KMS-11 (cell line): ENCODE data around the gene DCAF15.

Experiments
- H2AFZ ChIP-seq: fragments of 200-600 bp; sonication (generic); 2 replicates; pipeline ENCODE4 v1.6.1; 2016; ENCODE audit warnings: antibody characterized with exemption, mixed run types, low read depth
- H3K27ac ChIP-seq: fragments of 200-600 bp; sonication (generic); 2 replicates; pipeline ENCODE4 v1.6.1; 2016; ENCODE audit warnings: mild to moderate bottlenecking, mixed run types
- H3K27me3 ChIP-seq: fragments of 200-600 bp; sonication (generic); 2 replicates; pipeline ENCODE4 v1.6.1; 2017; ENCODE audit warnings: mild to moderate bottlenecking, low read depth, mixed run types, moderate library complexity; ENCODE audit not compliant: insufficient read depth
- H3K36me3 ChIP-seq: fragments of 200-600 bp; sonication (generic); 2 replicates; pipeline ENCODE4 v1.6.1; 2017; ENCODE audit warnings: mild to moderate bottlenecking, mixed run types; ENCODE audit not compliant: insufficient read depth
- H3K4me1 ChIP-seq: fragments of 200-600 bp; sonication (generic); 2 replicates; pipeline ENCODE4 v1.6.1; 2016; ENCODE audit warnings: mild to moderate bottlenecking, low read depth, mixed run types; ENCODE audit not compliant: poor library complexity, severe bottlenecking
- H3K4me2 ChIP-seq: fragments of 200-600 bp; sonication (generic); 2 replicates; pipeline ENCODE4 v1.7.0; 2016; ENCODE audit warnings: mild to moderate bottlenecking, mixed run types
- H3K4me3 ChIP-seq: fragments of 200-600 bp; sonication (generic); IDR thresholded peaks from 2 replicates; pipeline ENCODE4 v1.6.1; 2017; ENCODE audit warnings: low read depth, low read length, mixed read lengths; ENCODE audit not compliant: insufficient read depth
- H3K79me2 ChIP-seq: fragments of 200-600 bp; sonication (generic); 2 replicates; pipeline ENCODE4 v1.6.1; 2016; ENCODE audit warnings: low read depth, mixed run types; ENCODE audit not compliant: insufficient read depth
- H3K9ac ChIP-seq: fragments of 200-600 bp; sonication (generic); 2 replicates; pipeline ENCODE4 v1.6.1; 2016; ENCODE audit warnings: mild to moderate bottlenecking, mixed run types
- H4K20me1 ChIP-seq: fragments of 200-600 bp; sonication (generic); 2 replicates; pipeline ENCODE4 v1.6.1; 2016; ENCODE audit warnings: mild to moderate bottlenecking, mixed run types; ENCODE audit not compliant: insufficient read depth
- TF ChIP-seq, protein P1 (sequence below): fragments of 200-600 bp; sonication (generic); conservative IDR thresholded peaks from 2 replicates; pipeline ENCODE4 v1.6.1; 2017; ENCODE audit warnings: low read depth, mild to moderate bottlenecking, antibody characterized with exemption, low read length, moderate library complexity, mixed read lengths

Gene DCAF15

DNA sequence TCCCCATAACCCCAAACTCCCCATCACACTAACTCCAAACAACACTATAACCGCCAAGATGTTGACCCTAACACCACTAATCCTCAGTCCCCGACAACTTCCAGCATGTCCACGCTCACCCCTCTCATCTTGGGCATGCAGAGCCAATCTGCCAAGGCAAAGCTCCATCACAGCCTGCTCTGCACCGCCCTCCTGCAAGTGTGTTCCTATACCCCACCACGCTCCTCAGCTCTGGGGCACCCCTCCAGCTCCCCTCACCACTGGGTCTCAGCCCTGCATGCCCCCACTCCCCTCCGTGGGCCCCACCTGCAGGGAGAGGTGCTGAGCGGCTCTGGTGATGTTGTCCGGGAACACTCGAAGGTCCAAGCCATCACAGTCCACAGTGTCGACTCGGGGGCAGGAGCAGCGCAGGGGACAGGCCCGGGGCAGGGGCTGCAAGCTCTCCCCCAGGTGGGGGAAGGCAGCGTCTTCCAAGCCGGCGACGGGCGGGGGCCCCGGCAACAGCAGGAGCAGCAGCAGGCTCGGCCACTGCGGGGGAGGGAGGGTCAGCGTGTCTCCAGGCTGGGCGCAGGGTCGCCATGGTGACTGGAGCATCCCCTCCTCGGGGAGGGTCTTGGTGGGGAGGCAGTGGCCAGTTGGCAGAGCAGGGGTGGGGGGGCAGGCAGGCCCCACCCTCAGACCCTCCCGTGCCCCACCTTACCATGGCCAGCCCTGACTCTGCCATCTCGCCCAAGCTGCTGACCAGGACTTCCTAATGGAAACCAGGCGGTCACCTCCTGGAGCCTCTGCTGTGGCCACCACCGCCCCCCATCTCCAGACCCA, 14.6 kb upstream of the DCAF15 start:
- Histone ChIP-seq H3K4me1 (no peaks in the 10 kb centered on the region), H3K36me3 (no peaks in the 10 kb centered on the region), H3K27me3 (no peaks in the 10 kb centered on the region; the same call in 1 of the 2 replicates), H3K4me2 (no peak overlapping the region), H3K79me2 (no peaks in the 10 kb centered on the region), H3K4me3 (no peak overlapping the region), H3K9ac (no peak overlapping the region), H3K27ac (no peak overlapping the region), H2AFZ (no peak overlapping the region), H4K20me1 (no peaks in the 10 kb centered on the region)
- TF ChIP-seq, protein P1, sequence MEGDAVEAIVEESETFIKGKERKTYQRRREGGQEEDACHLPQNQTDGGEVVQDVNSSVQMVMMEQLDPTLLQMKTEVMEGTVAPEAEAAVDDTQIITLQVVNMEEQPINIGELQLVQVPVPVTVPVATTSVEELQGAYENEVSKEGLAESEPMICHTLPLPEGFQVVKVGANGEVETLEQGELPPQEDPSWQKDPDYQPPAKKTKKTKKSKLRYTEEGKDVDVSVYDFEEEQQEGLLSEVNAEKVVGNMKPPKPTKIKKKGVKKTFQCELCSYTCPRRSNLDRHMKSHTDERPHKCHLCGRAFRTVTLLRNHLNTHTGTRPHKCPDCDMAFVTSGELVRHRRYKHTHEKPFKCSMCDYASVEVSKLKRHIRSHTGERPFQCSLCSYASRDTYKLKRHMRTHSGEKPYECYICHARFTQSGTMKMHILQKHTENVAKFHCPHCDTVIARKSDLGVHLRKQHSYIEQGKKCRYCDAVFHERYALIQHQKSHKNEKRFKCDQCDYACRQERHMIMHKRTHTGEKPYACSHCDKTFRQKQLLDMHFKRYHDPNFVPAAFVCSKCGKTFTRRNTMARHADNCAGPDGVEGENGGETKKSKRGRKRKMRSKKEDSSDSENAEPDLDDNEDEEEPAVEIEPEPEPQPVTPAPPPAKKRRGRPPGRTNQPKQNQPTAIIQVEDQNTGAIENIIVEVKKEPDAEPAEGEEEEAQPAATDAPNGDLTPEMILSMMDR: no peak

DNA sequence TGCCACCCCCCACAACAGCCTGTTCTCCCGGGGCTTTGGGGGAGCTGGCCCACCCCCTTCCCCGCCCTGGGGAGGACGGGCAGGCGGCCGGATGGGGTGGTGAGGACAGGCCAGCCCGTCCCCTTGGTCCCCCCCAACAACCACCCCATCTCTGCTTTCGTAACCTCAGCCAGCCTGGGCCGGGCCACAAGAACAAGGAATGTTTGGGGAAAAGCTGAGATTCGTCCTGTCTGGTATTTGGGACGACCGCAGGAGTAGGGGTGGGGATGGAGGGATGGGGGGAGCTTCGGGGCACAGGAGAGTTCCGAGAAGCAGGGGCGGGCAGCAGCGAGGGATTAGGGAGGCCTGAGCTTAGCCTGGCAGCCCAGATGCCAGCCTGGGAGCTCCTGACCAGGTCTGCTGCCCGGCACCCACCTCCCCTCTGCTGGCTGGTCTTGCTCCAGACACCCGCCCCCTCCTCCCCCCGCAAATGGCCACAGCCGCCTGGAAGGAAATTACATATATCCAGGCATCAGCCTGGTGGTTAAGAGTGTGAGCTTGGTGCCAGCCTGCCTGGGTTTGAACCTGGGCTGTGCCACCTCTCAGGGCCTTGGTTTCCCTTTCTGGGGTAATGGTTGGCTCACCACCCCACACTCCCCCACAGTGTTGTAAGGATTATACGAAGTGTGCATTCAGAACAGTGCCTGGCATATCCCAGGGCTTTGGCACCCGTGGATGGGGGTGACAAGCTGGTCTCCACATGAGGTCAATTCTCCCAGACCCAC, 13.8 kb upstream of the DCAF15 start, which contains the start of gene PODNL1:
PODNL1 (minus strand) TSS at position 117 of the 764 bp plus-strand sequence. CDS start 236 bp downstream, outside the sequence.
- Histone ChIP-seq H3K27ac (no peak within 1 kb of the TSS), H3K4me3 (no peak within 1 kb of the TSS), H4K20me1 (no peaks in the 10 kb centered on the region), H3K4me1 (no peaks in the 10 kb centered on the region), H3K36me3 (no peaks in the 10 kb centered on the region), H3K4me2 (no peak within 1 kb of the TSS), H3K9ac (no peak within 1 kb of the TSS), H2AFZ (no peak within 1 kb of the TSS), H3K27me3 (no peaks in the 10 kb centered on the region; the same call in 1 of the 2 replicates), H3K79me2 (no peaks in the 10 kb centered on the region)
- TF ChIP-seq, protein P1: no peak

DNA sequence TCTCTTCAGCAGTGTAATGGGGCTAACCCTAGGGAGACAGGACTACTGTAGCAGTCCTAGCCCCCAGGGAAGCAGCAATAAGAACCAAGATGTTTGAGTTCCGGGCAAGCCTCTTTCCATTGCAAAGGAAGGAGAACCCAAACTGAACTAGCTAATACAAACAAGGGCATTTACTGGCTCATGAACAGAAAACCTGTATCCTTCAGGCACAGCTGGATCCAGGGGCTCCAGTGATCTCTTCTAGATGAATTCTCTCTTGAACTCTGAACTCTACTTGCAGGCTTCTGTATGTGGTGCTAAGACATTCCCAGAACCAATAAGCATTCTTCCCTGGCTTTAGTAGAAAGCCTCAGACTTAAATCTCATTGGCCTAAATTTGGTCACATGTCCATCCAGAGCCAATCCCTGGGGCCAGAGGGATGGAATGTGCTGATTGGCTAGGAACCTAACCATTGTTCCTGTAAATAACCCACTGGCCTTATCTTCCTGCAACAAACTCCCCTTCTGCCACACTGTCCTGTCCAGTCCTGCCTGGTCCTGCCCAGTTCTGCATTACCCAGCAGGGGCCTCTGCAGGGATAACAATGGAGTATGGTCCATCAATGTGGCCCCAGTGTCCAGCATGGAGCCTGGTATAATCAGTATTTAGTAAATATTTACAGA, 10.2 kb upstream of the DCAF15 start:
- Histone ChIP-seq H3K4me3 (no peak overlapping the region), H4K20me1 (no peaks in the 10 kb centered on the region), H3K27me3 (no peaks in the 10 kb centered on the region; the same call in 1 of the 2 replicates), H3K4me2 (no peak overlapping the region), H3K27ac (no peak overlapping the region), H3K79me2 (no peaks in the 10 kb centered on the region), H3K4me1 (no peaks in the 10 kb centered on the region), H3K36me3 (no peaks in the 10 kb centered on the region), H3K9ac (no peak overlapping the region), H2AFZ (no peak overlapping the region)
- TF ChIP-seq, protein P1: no peak

DNA sequence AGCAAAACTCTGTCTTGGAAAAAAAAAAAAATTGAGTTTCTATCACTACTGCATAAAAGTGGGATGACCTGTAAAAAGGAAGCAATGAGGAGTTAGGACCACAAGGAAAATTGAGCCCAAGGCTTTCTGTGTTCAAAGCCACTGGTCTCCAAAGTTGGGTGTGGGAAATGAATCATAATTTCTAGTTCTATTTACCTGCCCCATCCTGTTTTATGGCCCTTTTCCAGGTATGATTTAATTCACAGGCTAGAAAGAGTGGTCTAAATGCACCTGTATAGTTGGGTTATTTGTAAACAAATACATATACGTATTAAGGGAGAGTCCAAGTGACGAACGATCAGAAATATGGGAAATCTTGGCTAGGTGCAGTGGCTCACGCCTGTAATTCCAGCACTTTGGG, 5.9 kb upstream of the DCAF15 start:
- Histone ChIP-seq H3K27ac (no peak overlapping the region), H3K79me2 (no peaks in the 10 kb centered on the region), H3K4me3 (no peak overlapping the region), H2AFZ (no peak overlapping the region), H3K36me3 (no peaks in the 10 kb centered on the region), H3K4me1 (no peaks in the 10 kb centered on the region), H3K9ac (no peak overlapping the region), H4K20me1 (no peaks in the 10 kb centered on the region), H3K4me2 (no peak overlapping the region), H3K27me3 (no peaks in the 10 kb centered on the region)
- TF ChIP-seq, protein P1: no peak
